Mucosa of gallbladder (tissue), 1 donor: ENCODE data around the gene GRAMD1B. TPM values are rescaled to one million over a fixed set of nuclear protein-coding genes. Genes with fewer than 3 reads are reported as not detected.

Experiments used
- DNase-seq: peaks from one replicate; pipeline ENCODE4 v3.0.0-alpha.2; 2020; ENCODE audit warnings: low spot score
- total RNA-seq: library from RNA; stranded (reverse); gene quantifications from one replicate; pipeline ENCODE4 v1.2.1, GENCODE V29; 2021
- donor health status: DM: no; HTN: no; CAD: no.

The GRAMD1B gene
- total RNA-seq, 1 donor from 2014 or later: 118 TPM

DNA sequence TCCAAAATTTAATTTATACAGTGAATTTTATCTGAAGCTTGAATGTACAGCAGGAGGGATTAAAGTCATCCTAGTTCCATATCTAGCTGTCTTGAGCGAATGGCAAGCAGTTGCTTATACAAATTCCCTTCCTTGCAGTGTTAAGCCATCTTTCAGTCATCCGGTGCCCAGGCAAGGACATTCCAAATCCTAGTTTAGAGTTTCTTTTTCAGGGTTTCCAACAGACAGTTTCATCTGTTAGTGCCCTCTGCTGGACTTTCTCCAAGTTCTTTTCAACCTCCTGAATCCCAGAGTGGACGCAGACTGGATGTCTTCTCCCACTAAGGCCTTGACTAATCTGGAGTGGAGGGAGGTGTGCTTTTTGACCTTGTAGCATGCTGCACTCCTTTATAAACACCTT, 45.4 kb downstream of the GRAMD1B start:
- DNase-seq: no peak

DNA sequence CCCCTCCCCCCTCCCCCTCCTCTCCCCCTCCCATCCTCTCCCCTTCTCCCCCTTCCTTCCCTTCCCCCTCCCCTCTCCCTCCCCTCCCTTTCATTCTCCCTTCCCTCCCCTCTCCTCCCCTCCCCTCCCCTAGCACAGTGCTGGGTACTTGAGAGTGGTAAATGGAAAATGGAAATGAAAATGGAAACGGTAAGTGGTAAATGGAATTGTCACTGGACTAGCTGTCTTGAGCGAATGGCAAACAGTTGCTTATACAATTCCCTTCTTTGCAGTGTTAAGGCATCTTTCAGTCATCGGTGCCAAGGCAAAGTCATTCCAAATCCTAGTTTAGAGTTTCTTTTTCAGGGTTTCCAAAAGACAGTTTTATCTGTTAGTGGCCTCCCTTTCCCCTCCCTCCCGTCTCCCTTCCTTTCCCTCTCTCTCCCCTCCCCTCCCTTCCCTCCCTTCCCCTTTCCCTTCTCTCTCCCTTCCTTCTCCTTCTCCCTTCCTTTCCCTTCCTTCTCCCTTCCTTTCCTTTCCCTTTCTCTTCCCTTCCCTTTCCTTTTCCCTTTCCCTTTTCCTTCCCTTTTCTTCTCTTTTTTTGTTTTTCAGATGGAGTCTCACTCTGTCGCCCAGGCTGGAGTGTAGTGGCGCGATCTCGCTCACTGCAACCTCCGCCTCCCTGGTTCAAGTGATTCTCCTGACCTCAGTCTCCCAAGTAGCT, 47.3 kb downstream of the GRAMD1B start:
- DNase-seq: no peak

GRCh38 chr11:123478352-123478987, 48.4 kb downstream of the GRAMD1B start:
- peak; percentile 40 for DNase-seq

- no peak for DNase-seq
These were observed 49.2 kb downstream of the GRAMD1B start for GRCh38 chr11:123479048-123479837.

DNA sequence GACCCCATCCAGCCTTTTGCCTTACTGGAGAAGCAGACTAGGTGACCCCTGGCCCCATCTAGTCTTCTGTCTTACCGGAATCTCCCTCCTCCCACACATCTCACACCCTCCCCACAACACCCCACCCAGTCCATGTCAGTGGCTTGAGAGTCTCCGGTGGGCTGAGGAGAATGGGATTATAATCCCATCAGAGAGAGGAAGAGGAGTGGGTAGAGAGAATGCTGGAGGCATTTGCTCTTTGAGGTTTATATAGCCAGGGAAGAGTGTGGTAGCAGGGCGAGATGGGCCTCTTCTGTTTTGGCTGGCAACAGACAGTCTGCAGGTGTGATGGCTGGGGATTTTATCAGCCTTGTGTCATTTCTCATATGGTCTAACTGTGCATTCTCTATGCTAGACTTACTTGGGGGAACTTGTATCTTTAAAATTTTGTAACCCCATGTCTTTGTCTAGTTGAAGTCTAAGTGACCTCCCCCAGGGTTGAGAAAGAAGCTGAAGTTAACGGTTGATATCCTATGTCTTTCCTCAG, 50.3 kb downstream of the GRAMD1B start:
- DNase-seq: no peak

GRCh38 chr11:123480882-123481281, 50.8 kb downstream of the GRAMD1B start:
- DNase-seq: no peak

DNA sequence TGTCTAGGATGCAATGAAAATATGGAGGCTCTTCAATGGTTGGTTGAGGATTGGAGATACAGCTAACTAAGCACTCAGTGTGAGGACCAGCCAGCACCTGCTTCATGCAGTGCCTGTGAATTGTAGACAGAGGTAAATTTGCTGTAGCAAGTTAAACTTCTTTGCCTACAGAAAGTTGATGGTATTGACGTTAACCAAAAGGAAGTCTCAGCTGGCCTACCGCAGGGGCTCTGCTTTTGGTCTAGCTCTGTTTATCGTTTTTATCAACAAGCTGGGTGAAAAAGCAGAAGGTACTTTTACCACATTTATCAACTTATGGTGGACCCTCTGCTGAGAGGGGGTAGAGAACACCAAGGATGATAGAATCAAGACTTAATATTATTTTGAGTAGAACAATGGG, 51.6 kb downstream of the GRAMD1B start:
- no peak for DNase-seq

- no peak for DNase-seq
These were observed 52.1 kb downstream of the GRAMD1B start for GRCh38 chr11:123482218-123482617.

- DNase-seq: no peak
These were observed 53.0 kb downstream of the GRAMD1B start for GRCh38 chr11:123483058-123483457.

DNA sequence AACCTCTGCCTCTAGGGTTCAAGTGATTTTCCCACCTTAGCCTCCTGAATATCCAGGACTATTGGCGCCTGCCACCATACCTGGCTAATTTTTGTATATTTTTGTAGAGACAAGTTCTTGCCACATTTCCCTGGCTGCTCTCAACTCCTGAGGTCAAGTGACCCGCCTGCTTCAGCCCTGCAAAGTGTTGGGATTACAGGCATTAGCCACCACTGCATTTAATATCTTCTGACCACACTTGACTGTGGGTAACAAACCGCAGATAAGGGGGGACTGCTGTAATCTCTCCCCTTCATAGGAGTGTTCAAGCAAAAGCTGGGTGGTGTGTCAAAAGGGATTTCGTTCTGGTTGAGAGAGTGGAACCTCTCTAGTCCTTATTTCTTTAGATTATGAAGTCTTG, 53.4 kb downstream of the GRAMD1B start:
- no peak for DNase-seq

GRCh38 chr11:123484448-123484847, 54.4 kb downstream of the GRAMD1B start:
- DNase-seq: no peak

- DNase-seq: no peak
These were observed 57.2 kb downstream of the GRAMD1B start for GRCh38 chr11:123487157-123487744.

DNA sequence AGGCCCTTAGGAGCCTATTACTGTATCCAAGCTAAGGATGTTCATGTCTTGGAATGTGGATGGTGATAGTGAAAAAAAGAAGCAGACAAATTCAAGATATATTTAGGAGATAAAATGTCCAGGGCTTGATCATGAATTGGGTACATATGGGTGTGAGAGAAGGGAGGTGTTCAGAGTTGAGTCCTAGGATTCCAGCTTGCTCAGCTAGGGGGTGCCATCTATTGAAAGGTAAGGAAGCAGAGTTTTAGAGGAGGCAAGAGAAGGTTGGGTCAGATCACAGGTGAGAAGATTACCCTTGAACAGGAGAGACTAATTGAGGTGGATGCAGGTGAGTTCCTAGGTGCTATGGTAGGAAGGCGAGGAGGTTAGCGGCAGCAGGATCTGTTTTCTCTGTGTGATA, 60.5 kb downstream of the GRAMD1B start:
- no peak for DNase-seq

- no peak for DNase-seq
These were observed 61.2 kb downstream of the GRAMD1B start for GRCh38 chr11:123491241-123491640.

GRCh38 chr11:123493349-123494063, 63.4 kb downstream of the GRAMD1B start:
- no peak for DNase-seq

DNA sequence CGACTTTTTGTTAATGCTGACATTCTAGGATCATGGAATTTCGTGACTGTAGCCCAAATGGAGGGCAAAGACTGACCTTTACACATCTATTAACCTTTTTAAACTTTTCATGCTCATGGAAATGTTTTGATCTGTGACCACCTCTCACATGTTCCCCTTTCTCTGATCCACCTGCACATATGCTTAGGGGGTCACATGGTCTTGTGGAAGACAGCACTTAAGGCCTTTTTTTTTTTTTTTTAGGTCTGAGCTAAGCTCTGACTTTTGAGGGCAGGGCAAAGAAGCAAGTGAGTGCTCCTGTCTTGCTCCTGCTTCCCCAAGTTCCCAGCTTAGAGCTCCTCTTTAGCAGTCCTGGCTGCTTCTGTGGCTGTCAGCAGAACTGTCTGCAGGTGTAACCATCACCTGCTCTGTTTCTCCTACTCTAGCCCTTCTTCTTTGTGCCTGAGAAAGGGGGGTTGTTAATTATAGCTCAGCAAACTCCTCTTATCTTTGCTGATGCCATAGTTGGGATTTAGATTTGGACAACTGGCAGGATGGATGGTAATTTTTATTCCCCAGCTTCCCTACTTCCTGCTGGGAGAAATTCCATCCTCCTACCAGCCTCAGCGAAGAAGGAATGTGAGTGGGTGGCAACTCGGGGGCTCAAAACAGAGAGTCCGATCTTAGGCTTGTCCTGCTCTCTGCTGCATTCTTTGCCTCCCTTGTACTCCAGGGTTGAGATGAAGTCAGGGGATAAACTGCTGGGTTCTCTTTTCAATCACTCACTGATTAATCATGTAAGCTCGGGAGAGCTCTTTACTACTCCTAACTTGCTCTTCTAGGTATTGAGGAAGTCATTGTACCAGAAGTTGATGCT, 64.4 kb downstream of the GRAMD1B start:
- no peak for DNase-seq

DNA sequence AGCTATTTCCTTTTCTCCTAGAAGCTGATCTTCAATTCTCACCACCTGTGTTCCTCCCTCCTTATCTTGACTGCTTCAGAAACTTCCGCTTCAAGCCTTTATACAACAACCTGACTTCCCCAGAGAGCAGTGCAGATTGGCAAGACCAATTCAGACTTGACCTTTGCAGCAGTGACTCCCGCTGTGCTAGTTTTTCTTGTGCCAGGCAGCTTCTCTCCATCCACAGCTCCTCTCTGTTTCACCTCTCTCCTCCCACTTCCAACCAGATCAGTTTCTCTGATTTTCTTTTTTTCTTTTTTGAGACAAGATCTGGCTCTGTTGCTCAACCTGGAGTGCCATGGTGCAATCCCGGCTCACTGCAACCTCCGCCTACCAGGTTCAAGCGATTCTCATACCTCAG, 74.3 kb downstream of the GRAMD1B start:
- DNase-seq: no peak

- DNase-seq: no peak
These were observed 75.7 kb downstream of the GRAMD1B start for GRCh38 chr11:123505546-123506299.

DNA sequence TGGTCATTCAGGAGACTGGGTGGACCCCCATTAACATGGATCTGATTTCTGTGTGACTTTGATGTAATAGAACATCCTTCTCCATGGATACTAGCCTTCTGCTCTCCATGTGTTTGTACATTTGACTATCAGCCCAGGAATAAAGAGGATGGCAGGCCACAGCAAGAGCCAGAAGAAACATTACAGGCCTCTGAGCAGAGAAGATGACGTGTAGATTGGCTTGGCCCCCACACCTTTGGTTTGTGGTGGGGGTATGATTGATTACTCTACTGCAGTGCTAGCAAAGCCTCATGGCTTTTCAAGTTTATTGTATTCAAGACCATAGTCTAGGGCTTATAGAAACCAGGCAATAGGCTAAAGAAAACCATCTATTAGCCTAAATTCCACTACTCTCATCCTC, 77.0 kb downstream of the GRAMD1B start:
- no peak for DNase-seq
